GM18508 (cell line): Measurements from ENCODE around the gene CSRNP3.
"Not testable (repeated sequence)": the region's sequence is repeated elsewhere in the genome, so short reads cannot be mapped to it uniquely, and the experiment has no call there.

Source experiments
- ATAC-seq: cut with Tn5 transposase; IDR thresholded peaks from one replicate; pipeline ENCODE4 v1.9.1; 2021; ENCODE audit warnings: moderate number of reproducible peaks; ENCODE audit not compliant: insufficient read depth, unreplicated experiment

Gene CSRNP3

GRCh38 chr2:165582863-165583506, 113.5 kb downstream of the CSRNP3 start:
- ATAC-seq = no peak

GRCh38 chr2:165584126-165584654, 114.7 kb downstream of the CSRNP3 start:
- no peak for ATAC-seq

- no peak for ATAC-seq
Observed at GRCh38 chr2:165586019-165586418, 116.5 kb downstream of the CSRNP3 start.

- peak; percentile 70 for ATAC-seq
Observed at GRCh38 chr2:165587335-165587938, 117.9 kb downstream of the CSRNP3 start.

GRCh38 chr2:165590999-165591398, 121.5 kb downstream of the CSRNP3 start:
- ATAC-seq = not testable (repeated sequence)

- no peak for ATAC-seq
Observed at GRCh38 chr2:165593081-165593480, 123.6 kb downstream of the CSRNP3 start.

- ATAC-seq = peak; percentile 35
Observed at GRCh38 chr2:165594231-165594934, 124.9 kb downstream of the CSRNP3 start.

GRCh38 chr2:165594935-165595255, 125.4 kb downstream of the CSRNP3 start:
- peak; percentile 65 for ATAC-seq

- ATAC-seq = no peak
Observed at GRCh38 chr2:165596788-165597187, 127.3 kb downstream of the CSRNP3 start.

GRCh38 chr2:165601065-165601830, 131.8 kb downstream of the CSRNP3 start:
- no peak for ATAC-seq

GRCh38 chr2:165601928-165602521, 132.5 kb downstream of the CSRNP3 start:
- no peak for ATAC-seq

- no peak for ATAC-seq
Observed at GRCh38 chr2:165609672-165610071, 140.2 kb downstream of the CSRNP3 start.

- ATAC-seq = no peak
Observed at GRCh38 chr2:165610591-165611029, 141.1 kb downstream of the CSRNP3 start.

- no peak for ATAC-seq
Observed at GRCh38 chr2:165617741-165618481, 148.4 kb downstream of the CSRNP3 start.

- no peak for ATAC-seq
Observed at GRCh38 chr2:165618806-165619205, 149.3 kb downstream of the CSRNP3 start.

- no peak for ATAC-seq
Observed at GRCh38 chr2:165621086-165621560, 151.6 kb downstream of the CSRNP3 start.

GRCh38 chr2:165623161-165623560, 153.7 kb downstream of the CSRNP3 start:
- no peak for ATAC-seq

- no peak for ATAC-seq
Observed at GRCh38 chr2:165623783-165624469, 154.4 kb downstream of the CSRNP3 start.

GRCh38 chr2:165624470-165624800, 154.9 kb downstream of the CSRNP3 start:
- ATAC-seq = no peak
